Measurements from ENCODE around the gene SOX2.
A peak's percentile ranks its signal among the peaks of the same experiment; 100 is the strongest.

Gene SOX2

GRCh38 chr3:181703601-181704420, 7.9 kb upstream of the SOX2 start:
- TF ChIP-seq CTCF (IDR thresholded peaks at IDR 0.05; ENCODE audit: insufficient read depth, low read length, missing control alignments) = no peak
- POLR2A ChIA-PET = no interaction called here
- H3K4me3 ChIP-seq (ENCODE audit: low read depth, low read length) = no peak overlapping the region
- CTCF ChIA-PET = interaction anchor here (5.9 kb wide), 1 partner anchor 980 kb away, joined by 117 read pairs; no protein-coding TSS in a partner anchor
- no peak for DNase-seq (ENCODE audit: low read depth, low spot score)

- POLR2A ChIA-PET = no interaction called here
Measured at GRCh38 chr3:181704421-181705085, 7.2 kb upstream of the SOX2 start.

GRCh38 chr3:181705086-181705480, 6.6 kb upstream of the SOX2 start:
- CTCF ChIA-PET = interaction anchor here (5.9 kb wide), 1 partner anchor 979 kb away, joined by 117 read pairs; no protein-coding TSS in a partner anchor

More at GRCh38 chr3:181704421-181705085, 7.2 kb upstream of the SOX2 start:
- TF ChIP-seq CTCF (IDR thresholded peaks at IDR 0.05; ENCODE audit: insufficient read depth, low read length, missing control alignments) = no peak
- H3K4me3 ChIP-seq (ENCODE audit: low read depth, low read length) = no peak overlapping the region
- CTCF ChIA-PET = interaction anchor here (5.9 kb wide), 1 partner anchor 980 kb away, joined by 117 read pairs; no protein-coding TSS in a partner anchor
- DNase-seq (ENCODE audit: low read depth, low spot score) = no peak

GRCh38 chr3:181707980-181708379, 3.7 kb upstream of the SOX2 start:
- ChIA-PET CTCF (interaction anchor here (1.1 to 5.9 kb wide), 11 partner anchors 8 to 1003 kb away, joined by 3 to 117 read pairs (median 5); no protein-coding TSS in a partner anchor), POLR2A (no interaction called here)
- no peak for DNase-seq (ENCODE audit: low read depth, low spot score)
- H3K4me3 ChIP-seq (ENCODE audit: low read depth, low read length) = no peak overlapping the region
- no peak for TF ChIP-seq CTCF (IDR thresholded peaks at IDR 0.05; ENCODE audit: insufficient read depth, low read length, missing control alignments)

More at GRCh38 chr3:181705086-181705480, 6.6 kb upstream of the SOX2 start:
- H3K4me3 ChIP-seq (ENCODE audit: low read depth, low read length) = no peak overlapping the region
- POLR2A ChIA-PET = no interaction called here
- TF ChIP-seq CTCF (IDR thresholded peaks at IDR 0.05; ENCODE audit: insufficient read depth, low read length, missing control alignments) = no peak
- DNase-seq (ENCODE audit: low read depth, low spot score) = no peak

GRCh38 chr3:181709537-181710279, 2.0 kb upstream of the SOX2 start:
- no peak for DNase-seq (ENCODE audit: low read depth, low spot score)
- CTCF ChIA-PET = interaction anchor here (0.9 to 5.9 kb wide), 17 partner anchors 8 to 1005 kb away, joined by 3 to 117 read pairs (median 4); no protein-coding TSS in a partner anchor
- peak; percentile 61 for TF ChIP-seq CTCF (IDR thresholded peaks at IDR 0.05; ENCODE audit: insufficient read depth, low read length, missing control alignments)
- POLR2A ChIA-PET = no interaction called here
- no peak overlapping the region for H3K4me3 ChIP-seq (ENCODE audit: low read depth, low read length)
